D721Med (cell line): ENCODE data around the gene NHSL1.

Source experiments
- DNase-seq: peaks from one replicate; pipeline ENCODE4 v3.0.0; 2011; ENCODE audit warnings: low spot score; ENCODE audit not compliant: insufficient read length
- FAIRE-seq: peaks from 2 replicates; lab custom pipeline; 2011; peaks lifted over from hg19 to GRCh38; lab: Jason Lieb, UNC
- CTCF ChIP-seq: IDR thresholded peaks from 2 replicates; pipeline ENCODE4 v1.5.1; 2012; ENCODE audit warnings: mild to moderate bottlenecking, control low read depth; ENCODE audit not compliant: insufficient read depth; ENCODE audit errors: missing control alignments

Gene NHSL1

GRCh38 chr6:138529478-138529877 lies 30.2 kb upstream of the NHSL1 start:
- FAIRE-seq (peak; percentile 86), DNase-seq (no peak)
- TF ChIP-seq CTCF: no peak

- FAIRE-seq (no peak), DNase-seq (no peak)
- TF ChIP-seq CTCF: no peak
Measured at GRCh38 chr6:138528956-138529355, 29.7 kb upstream of the NHSL1 start.

GRCh38 chr6:138528137-138528536 lies 28.8 kb upstream of the NHSL1 start:
- no peak for FAIRE-seq
- DNase-seq: no peak
- no peak for TF ChIP-seq CTCF

DNA sequence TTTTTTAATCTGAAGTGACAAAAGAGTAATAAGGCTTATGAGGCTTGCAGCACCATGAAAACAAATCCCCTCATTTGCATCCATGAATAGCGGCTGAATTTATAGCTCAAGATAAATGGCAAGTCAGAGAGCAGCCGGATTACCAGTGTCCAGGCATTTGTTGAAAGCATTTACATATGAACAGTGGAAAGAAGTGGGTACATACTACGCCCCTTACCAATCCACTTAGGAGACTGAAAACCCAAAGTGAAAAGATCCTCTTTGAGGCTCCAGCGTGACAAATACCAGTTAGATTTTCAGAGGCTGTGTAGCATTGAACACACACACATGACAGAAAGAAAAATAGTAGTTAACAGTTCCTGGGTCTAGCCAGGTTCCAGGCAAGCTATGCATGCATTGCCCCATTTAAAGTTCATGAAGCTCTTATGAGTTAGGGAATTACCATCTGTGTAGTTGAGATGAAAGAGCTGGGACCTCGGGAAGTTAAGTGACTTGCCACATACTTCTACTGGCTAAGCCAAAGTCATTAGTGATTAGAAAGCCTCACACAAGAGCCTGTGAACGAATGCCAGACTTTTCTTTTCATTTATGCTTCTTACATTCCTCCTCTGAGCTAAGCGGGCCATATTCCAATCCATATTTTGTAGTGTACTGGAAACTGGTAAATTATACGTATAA lies 28.3 kb upstream of the NHSL1 start:
- FAIRE-seq (no peak), DNase-seq (no peak)
- TF ChIP-seq CTCF: no peak

DNA sequence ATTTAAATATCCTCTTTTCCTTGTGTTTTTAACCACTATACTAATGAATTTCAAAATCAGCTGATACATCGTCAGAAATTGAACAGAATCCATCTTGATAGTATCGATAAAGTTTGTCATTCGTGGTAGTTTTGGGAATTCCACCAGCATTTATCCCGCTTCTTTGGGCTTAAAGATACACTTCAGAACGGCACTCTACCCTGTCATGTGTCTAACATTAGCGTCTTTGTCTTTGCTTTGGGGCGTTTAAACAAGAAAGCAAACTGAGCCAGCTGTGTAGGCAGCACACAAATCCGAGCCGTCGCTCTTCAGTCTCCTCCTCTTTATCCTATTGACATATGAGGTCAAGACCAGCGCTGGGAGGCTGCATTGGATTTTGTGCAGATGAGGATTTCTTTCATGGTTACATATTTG lies 27.5 kb upstream of the NHSL1 start:
- TF ChIP-seq CTCF: no peak
- FAIRE-seq: no peak
- no peak for DNase-seq

GRCh38 chr6:138525355-138525754 lies 26.1 kb upstream of the NHSL1 start:
- TF ChIP-seq CTCF: no peak
- DNase-seq: no peak
- no peak for FAIRE-seq

- FAIRE-seq: no peak
- DNase-seq: no peak
- TF ChIP-seq CTCF: no peak
Measured at GRCh38 chr6:138524526-138524925, 25.2 kb upstream of the NHSL1 start.
